ENCODE results near the gene UBAC1.
"Not testable (repeated sequence)": the region's sequence is repeated elsewhere in the genome, so short reads cannot be mapped to it uniquely, and the experiment has no call there.

UBAC1 gene

GRCh38 chr9:135902655-135903357, 58.4 kb downstream of the UBAC1 start:
- Mint-ChIP-seq H3K27ac (no peak overlapping the region), H3K4me1 (peaks cover 55% of the 10 kb centered on the region), H3K9me3 (no peaks in the 10 kb centered on the region), H3K36me3 (peaks cover 26% of the 10 kb centered on the region), H3K4me3 (no peak overlapping the region)
- DNase-seq (ENCODE audit: low spot score in 2 of 2) (no peak), ATAC-seq (no peak)

GRCh38 chr9:135901826-135902225, 59.3 kb downstream of the UBAC1 start:
- Mint-ChIP-seq H3K9me3 (no peaks in the 10 kb centered on the region), H3K27ac (no peak overlapping the region), H3K4me3 (no peak overlapping the region), H3K36me3 (peaks cover 26% of the 10 kb centered on the region), H3K4me1 (peaks cover 62% of the 10 kb centered on the region)
- ATAC-seq (no peak), DNase-seq (ENCODE audit: low spot score in 2 of 2) (no peak)

GRCh38 chr9:135901031-135901758, 60.0 kb downstream of the UBAC1 start:
- H3K9me3 Mint-ChIP-seq = no peaks in the 10 kb centered on the region
- ATAC-seq = no peak
- no peak overlapping the region for H3K27ac Mint-ChIP-seq
- DNase-seq (ENCODE audit: low spot score in 2 of 2) = no peak
- H3K36me3 Mint-ChIP-seq = peaks cover 26% of the 10 kb centered on the region
- H3K4me1 Mint-ChIP-seq = peaks cover 67% of the 10 kb centered on the region
- no peak overlapping the region for H3K4me3 Mint-ChIP-seq

GRCh38 chr9:135898634-135899407, 62.4 kb downstream of the UBAC1 start:
- H3K27ac Mint-ChIP-seq = no peak overlapping the region
- H3K9me3 Mint-ChIP-seq = no peaks in the 10 kb centered on the region
- ATAC-seq = peak; percentile 24
- no peak for DNase-seq (ENCODE audit: low spot score in 2 of 2)
- peaks cover 11% of the 10 kb centered on the region for H3K36me3 Mint-ChIP-seq
- H3K4me3 Mint-ChIP-seq = no peak overlapping the region
- peaks cover 68% of the 10 kb centered on the region for H3K4me1 Mint-ChIP-seq

GRCh38 chr9:135896626-135897025, 64.5 kb downstream of the UBAC1 start:
- ATAC-seq = no peak
- Mint-ChIP-seq H3K27ac (no peak overlapping the region), H3K4me3 (no peak overlapping the region), H3K4me1 (peaks cover 80% of the 10 kb centered on the region), H3K36me3 (peaks cover 11% of the 10 kb centered on the region), H3K9me3 (no peaks in the 10 kb centered on the region)
- no peak for DNase-seq (ENCODE audit: low spot score in 2 of 2)

- Mint-ChIP-seq H3K9me3 (no peaks in the 10 kb centered on the region), H3K36me3 (peaks cover 11% of the 10 kb centered on the region), H3K4me1 (peaks cover 80% of the 10 kb centered on the region), H3K4me3 (no peak overlapping the region), H3K27ac (no peak overlapping the region)
- DNase-seq (ENCODE audit: low spot score in 2 of 2) (no peak), ATAC-seq (no peak)
Measured at GRCh38 chr9:135896205-135896604, 65.0 kb downstream of the UBAC1 start.

GRCh38 chr9:135895202-135895848, 65.8 kb downstream of the UBAC1 start:
- Mint-ChIP-seq H3K36me3 (peaks cover 11% of the 10 kb centered on the region), H3K9me3 (no peaks in the 10 kb centered on the region), H3K4me1 (peaks cover 85% of the 10 kb centered on the region), H3K4me3 (no peak overlapping the region), H3K27ac (no peak overlapping the region)
- no peak for DNase-seq (ENCODE audit: low spot score in 2 of 2)
- no peak for ATAC-seq

GRCh38 chr9:135893104-135893503, 68.1 kb downstream of the UBAC1 start:
- ATAC-seq (no peak), DNase-seq (ENCODE audit: low spot score in 2 of 2) (no peak)
- Mint-ChIP-seq H3K4me1 (peaks cover 87% of the 10 kb centered on the region), H3K36me3 (no peaks in the 10 kb centered on the region), H3K4me3 (no peak overlapping the region), H3K27ac (peak overlapping the region; percentile 41), H3K9me3 (no peaks in the 10 kb centered on the region)

- H3K4me1 Mint-ChIP-seq = peaks cover 88% of the 10 kb centered on the region
- not testable (repeated sequence) for H3K36me3 Mint-ChIP-seq; H3K4me3 Mint-ChIP-seq; DNase-seq (ENCODE audit: low spot score in 2 of 2); H3K9me3 Mint-ChIP-seq; ATAC-seq
- H3K27ac Mint-ChIP-seq = peak overlapping the region; percentile 3
Measured at GRCh38 chr9:135892327-135892726, 68.8 kb downstream of the UBAC1 start.

GRCh38 chr9:135891027-135891631, 70.0 kb downstream of the UBAC1 start:
- Mint-ChIP-seq H3K9me3 (no peaks in the 10 kb centered on the region), H3K4me3 (no peak overlapping the region), H3K4me1 (peaks cover 91% of the 10 kb centered on the region), H3K36me3 (no peaks in the 10 kb centered on the region), H3K27ac (no peak overlapping the region)
- DNase-seq (ENCODE audit: low spot score in 2 of 2) = no peak
- ATAC-seq = no peak

- no peak for DNase-seq (ENCODE audit: low spot score in 2 of 2)
- ATAC-seq = no peak
- H3K4me1 Mint-ChIP-seq = peaks cover 92% of the 10 kb centered on the region
- H3K4me3 Mint-ChIP-seq = no peak overlapping the region
- H3K9me3 Mint-ChIP-seq = no peaks in the 10 kb centered on the region
- no peak overlapping the region for H3K27ac Mint-ChIP-seq
- H3K36me3 Mint-ChIP-seq = no peaks in the 10 kb centered on the region
Measured at GRCh38 chr9:135890190-135891026, 70.8 kb downstream of the UBAC1 start.

- ATAC-seq (no peak), DNase-seq (ENCODE audit: low spot score in 2 of 2) (no peak)
- no peak overlapping the region for H3K27ac Mint-ChIP-seq
- no peaks in the 10 kb centered on the region for H3K9me3 Mint-ChIP-seq
- H3K36me3 Mint-ChIP-seq = no peaks in the 10 kb centered on the region
- H3K4me1 Mint-ChIP-seq = peaks cover 92% of the 10 kb centered on the region
- H3K4me3 Mint-ChIP-seq = no peak overlapping the region
Measured at GRCh38 chr9:135889564-135890189, 71.5 kb downstream of the UBAC1 start.

- Mint-ChIP-seq H3K4me3 (no peak overlapping the region), H3K36me3 (no peaks in the 10 kb centered on the region), H3K9me3 (no peaks in the 10 kb centered on the region), H3K27ac (no peak overlapping the region), H3K4me1 (peaks cover 94% of the 10 kb centered on the region)
- DNase-seq (ENCODE audit: low spot score in 2 of 2) (no peak), ATAC-seq (no peak)
Measured at GRCh38 chr9:135888766-135889394, 72.3 kb downstream of the UBAC1 start.
